ENCODE measurements around the gene USO1. TPM values are rescaled to one million over a fixed set of nuclear protein-coding genes. Genes with fewer than 3 reads are reported as not detected.
"Not testable (repeated sequence)": the region's sequence is repeated elsewhere in the genome, so short reads cannot be mapped to it uniquely, and the experiment has no call there.

The USO1 gene
- total RNA-seq, 1 donor from 2014 or later = 62.4 TPM

DNA sequence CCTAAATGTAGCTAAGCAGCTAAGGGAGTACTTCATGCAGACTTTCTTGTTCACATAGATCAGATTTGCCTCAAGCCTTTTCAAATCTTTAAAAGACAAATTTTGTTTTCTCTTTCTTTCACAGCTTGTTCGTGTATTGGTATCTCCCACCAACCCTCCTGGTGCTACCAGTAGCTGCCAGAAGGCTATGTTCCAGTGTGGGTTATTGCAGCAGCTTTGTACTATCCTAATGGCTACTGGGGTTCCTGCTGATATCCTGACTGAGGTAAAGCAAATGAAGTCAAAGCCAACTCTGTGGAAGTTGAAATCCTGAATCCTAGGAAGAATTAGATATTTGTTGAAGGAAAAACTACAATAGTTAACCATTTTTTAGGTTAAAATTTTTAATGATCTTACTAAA lies 62.6 kb downstream of the USO1 start:
- H3K27me3 ChIP-seq (ENCODE audit: control insufficient read depth, insufficient read depth, low read length) = no peaks in the 10 kb centered on the region
- H3K4me3 ChIP-seq (ENCODE audit: low read depth, low read length) = no peak overlapping the region
- no peaks in the 10 kb centered on the region for H3K36me3 ChIP-seq (ENCODE audit: control insufficient read depth, insufficient read depth, low read length)
- TF ChIP-seq, protein P1, sequence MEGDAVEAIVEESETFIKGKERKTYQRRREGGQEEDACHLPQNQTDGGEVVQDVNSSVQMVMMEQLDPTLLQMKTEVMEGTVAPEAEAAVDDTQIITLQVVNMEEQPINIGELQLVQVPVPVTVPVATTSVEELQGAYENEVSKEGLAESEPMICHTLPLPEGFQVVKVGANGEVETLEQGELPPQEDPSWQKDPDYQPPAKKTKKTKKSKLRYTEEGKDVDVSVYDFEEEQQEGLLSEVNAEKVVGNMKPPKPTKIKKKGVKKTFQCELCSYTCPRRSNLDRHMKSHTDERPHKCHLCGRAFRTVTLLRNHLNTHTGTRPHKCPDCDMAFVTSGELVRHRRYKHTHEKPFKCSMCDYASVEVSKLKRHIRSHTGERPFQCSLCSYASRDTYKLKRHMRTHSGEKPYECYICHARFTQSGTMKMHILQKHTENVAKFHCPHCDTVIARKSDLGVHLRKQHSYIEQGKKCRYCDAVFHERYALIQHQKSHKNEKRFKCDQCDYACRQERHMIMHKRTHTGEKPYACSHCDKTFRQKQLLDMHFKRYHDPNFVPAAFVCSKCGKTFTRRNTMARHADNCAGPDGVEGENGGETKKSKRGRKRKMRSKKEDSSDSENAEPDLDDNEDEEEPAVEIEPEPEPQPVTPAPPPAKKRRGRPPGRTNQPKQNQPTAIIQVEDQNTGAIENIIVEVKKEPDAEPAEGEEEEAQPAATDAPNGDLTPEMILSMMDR (IDR thresholded peaks at IDR 0.05; ENCODE audit: insufficient read depth, low read length, poor library complexity, severe bottlenecking) = no peak
- DNase-seq (ENCODE audit: low read depth) = no peak

DNA sequence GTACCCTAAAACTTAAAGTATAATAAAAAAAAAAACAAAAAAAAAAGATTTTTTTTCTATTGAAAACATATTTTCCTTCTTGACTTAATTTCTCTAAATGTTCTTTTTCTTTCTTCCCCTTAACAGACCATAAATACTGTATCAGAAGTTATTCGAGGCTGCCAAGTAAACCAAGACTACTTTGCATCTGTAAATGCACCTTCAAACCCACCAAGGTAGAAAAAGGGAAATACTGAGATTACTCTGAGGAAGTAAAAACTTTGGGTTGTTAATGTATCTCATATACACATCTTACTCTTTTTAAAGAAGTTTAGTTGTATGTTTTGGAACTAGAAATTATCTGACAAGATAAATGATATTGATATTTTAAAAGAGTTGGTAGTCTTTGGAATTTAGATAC lies 65.6 kb downstream of the USO1 start:
- DNase-seq (ENCODE audit: low read depth) = no peak
- Histone ChIP-seq H3K27me3 (ENCODE audit: control insufficient read depth, insufficient read depth, low read length) (no peaks in the 10 kb centered on the region), H3K4me3 (ENCODE audit: low read depth, low read length) (no peak overlapping the region), H3K36me3 (ENCODE audit: control insufficient read depth, insufficient read depth, low read length) (no peaks in the 10 kb centered on the region)
- TF ChIP-seq, protein P1 (IDR thresholded peaks at IDR 0.05; ENCODE audit: insufficient read depth, low read length, poor library complexity, severe bottlenecking) = no peak

DNA sequence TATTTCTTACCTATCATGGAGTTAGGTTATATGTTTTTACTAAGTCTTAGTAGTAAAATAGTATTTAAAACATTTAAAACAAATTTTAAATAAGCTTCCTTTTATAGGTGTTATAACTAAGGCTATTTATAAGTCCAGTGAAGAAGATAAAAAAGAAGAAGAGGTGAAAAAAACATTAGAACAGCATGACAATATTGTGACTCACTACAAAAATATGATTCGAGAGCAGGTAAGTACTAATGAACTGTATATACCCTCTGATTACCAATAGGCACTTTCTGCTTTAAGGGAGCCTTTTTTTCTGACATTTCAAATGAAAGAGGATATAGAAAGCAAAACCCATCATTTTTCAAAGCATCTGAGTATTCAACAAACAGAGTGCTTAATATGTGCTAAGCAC lies 76.6 kb downstream of the USO1 start:
- no peak overlapping the region for H3K4me3 ChIP-seq (ENCODE audit: low read depth, low read length)
- H3K36me3 ChIP-seq (ENCODE audit: control insufficient read depth, insufficient read depth, low read length) = no peaks in the 10 kb centered on the region
- H3K27me3 ChIP-seq (ENCODE audit: control insufficient read depth, insufficient read depth, low read length) = no peaks in the 10 kb centered on the region
- no peak for DNase-seq (ENCODE audit: low read depth)
- TF ChIP-seq, protein P1 (IDR thresholded peaks at IDR 0.05; ENCODE audit: insufficient read depth, low read length, poor library complexity, severe bottlenecking) = no peak

DNA sequence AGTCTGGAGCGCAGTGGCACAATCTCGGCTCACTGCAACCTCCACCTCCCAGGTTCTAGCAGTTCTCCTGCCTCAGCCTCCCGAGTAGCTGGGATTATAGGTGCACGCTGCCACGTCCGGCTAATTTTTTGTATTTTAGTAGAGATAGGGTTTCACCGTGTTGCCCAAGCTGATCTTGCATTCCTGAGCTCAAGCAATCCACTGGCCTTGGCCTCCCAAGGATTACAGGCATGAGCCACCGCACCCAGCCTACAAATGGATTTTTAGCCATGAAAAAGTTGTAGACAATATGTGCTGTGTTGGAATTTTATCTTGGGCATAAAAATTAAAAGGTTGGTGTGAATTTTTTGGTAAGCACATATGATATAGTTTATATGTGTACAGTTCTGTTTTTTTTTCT lies 81.7 kb downstream of the USO1 start:
- H3K4me3 ChIP-seq (ENCODE audit: low read depth, low read length); DNase-seq (ENCODE audit: low read depth); H3K27me3 ChIP-seq (ENCODE audit: control insufficient read depth, insufficient read depth, low read length); H3K36me3 ChIP-seq (ENCODE audit: control insufficient read depth, insufficient read depth, low read length): not testable (repeated sequence)

DNA sequence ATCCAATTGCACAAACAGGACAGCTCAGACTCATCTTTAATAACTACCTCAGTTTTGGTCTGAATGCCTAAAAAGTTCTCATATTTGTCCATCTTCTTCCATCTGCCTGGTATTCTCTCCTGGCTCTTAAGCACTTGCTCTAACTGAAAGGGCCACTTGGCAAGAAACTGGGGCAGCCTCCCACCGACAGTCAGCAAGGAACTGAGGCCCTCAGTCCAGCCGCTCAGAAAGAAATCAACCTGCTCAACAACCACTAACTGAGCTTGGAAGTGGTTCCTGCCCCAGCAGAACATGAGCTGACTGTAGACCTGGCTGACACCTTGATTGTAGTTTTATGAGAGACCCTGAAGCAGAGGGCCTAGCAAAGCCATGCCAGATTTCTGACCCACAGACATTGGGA lies 93.5 kb downstream of the USO1 start:
- DNase-seq (ENCODE audit: low read depth) = no peak
- TF ChIP-seq, protein P1 (IDR thresholded peaks at IDR 0.05; ENCODE audit: insufficient read depth, low read length, poor library complexity, severe bottlenecking) = no peak
- Histone ChIP-seq H3K4me3 (ENCODE audit: low read depth, low read length) (no peak overlapping the region), H3K36me3 (ENCODE audit: control insufficient read depth, insufficient read depth, low read length) (peaks cover 1% of the 10 kb centered on the region), H3K27me3 (ENCODE audit: control insufficient read depth, insufficient read depth, low read length) (no peaks in the 10 kb centered on the region)

DNA sequence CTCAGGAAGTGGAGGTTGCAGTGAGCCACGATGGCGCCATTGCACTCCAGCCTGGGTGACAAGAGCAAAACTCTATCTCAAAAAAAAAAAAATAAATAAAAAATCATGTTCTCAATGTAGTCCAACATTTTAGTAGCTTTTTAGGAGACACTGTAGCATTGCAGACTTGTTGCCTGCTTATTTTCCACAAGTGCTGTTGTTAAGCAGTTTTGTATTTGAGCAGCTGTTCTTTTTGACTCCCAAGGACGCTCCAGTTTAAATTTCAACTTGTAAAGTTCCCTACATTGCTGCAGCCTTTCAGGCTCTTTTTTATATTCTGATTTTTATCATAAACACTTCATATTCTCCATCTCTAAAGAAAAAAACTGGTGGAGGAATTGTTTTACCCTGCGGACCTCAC lies 94.7 kb downstream of the USO1 start:
- TF ChIP-seq, protein P1 (IDR thresholded peaks at IDR 0.05; ENCODE audit: insufficient read depth, low read length, poor library complexity, severe bottlenecking) = no peak

More for the DNA sequence above, 94.7 kb downstream of the USO1 start:
- no peak for DNase-seq (ENCODE audit: low read depth)
- H3K36me3 ChIP-seq (ENCODE audit: control insufficient read depth, insufficient read depth, low read length) = peaks cover 1% of the 10 kb centered on the region
- H3K4me3 ChIP-seq (ENCODE audit: low read depth, low read length) = no peak overlapping the region
- H3K27me3 ChIP-seq (ENCODE audit: control insufficient read depth, insufficient read depth, low read length) = no peaks in the 10 kb centered on the region

All from kidney epithelial cell (primary cell).